SK-N-SH (cell line): Measurements from ENCODE around the gene RTN4. TPM values are rescaled to one million over a fixed set of nuclear protein-coding genes. Genes with fewer than 3 reads are reported as not detected.

Experiments
- CTCF ChIA-PET: fragments of 300-600, 350-600 bp; formaldehyde crosslinking; extraction: SDS; loops from one replicate; lab custom pipeline; 2021; lab: Yijun Ruan, JAX
- POLR2A ChIA-PET: fragments of 350-600 bp; sonication (Branson Sonifier 250); formaldehyde crosslinking; extraction: SDS; loops from one replicate; lab custom pipeline; 2020; ENCODE audit warnings: antibody characterized with exemption, inconsistent platforms; lab: Yijun Ruan, JAX
- DNase-seq: peaks from one replicate; pipeline ENCODE4 v3.0.0; 2012
- H2AFZ ChIP-seq: fragments of 200-600 bp; sonication (generic); 2 replicates; pipeline ENCODE4 v1.8.1; 2016; ENCODE audit warnings: antibody characterized with exemption, mild to moderate bottlenecking, low read depth
- H3F3A ChIP-seq: fragments of 200-600 bp; sonication (generic); replicated peaks from 2 replicates; pipeline ENCODE3; 2016; ENCODE audit warnings: antibody characterized with exemption, mild to moderate bottlenecking; ENCODE audit not compliant: insufficient read depth
- H3K27ac ChIP-seq, 2 experiments: fragments of 200-500 bp in 1 of 2; fragments of 200-600 bp in 1 of 2; sonication (Bioruptor generic) in 1 of 2; sonication (generic), shearing (Covaris generic) in 1 of 2; 2 replicates each; pipeline versions ENCODE4 v1.5.1 to v1.6.1; 2014 to 2016; ENCODE audit warnings: low read depth in 2 of 2, inconsistent platforms in 1 of 2, low read length in 1 of 2, mild to moderate bottlenecking in 1 of 2, mixed read lengths in 1 of 2
- H3K27me3 ChIP-seq: fragments of 200-600 bp; sonication (generic), shearing (Covaris generic); 2 replicates; pipeline ENCODE4 v1.6.1; 2016; ENCODE audit warnings: mixed run types; ENCODE audit not compliant: insufficient read depth
- H3K36me3 ChIP-seq, 2 experiments: fragments of 200-500 bp in 1 of 2; fragments of 200-600 bp in 1 of 2; sonication (Bioruptor generic) in 1 of 2; sonication (generic) in 1 of 2; replicated peaks in 1 of 2; 2 replicates each; pipeline versions ENCODE3 to v1.5.1; 2014 to 2016; ENCODE audit warnings: low read length in 1 of 2, mild to moderate bottlenecking in 1 of 2; ENCODE audit not compliant: insufficient read depth in 2 of 2, control insufficient read depth in 1 of 2
- H3K4me1 ChIP-seq, 2 experiments: fragments of 200-500 bp in 1 of 2; fragments of 200-600 bp in 1 of 2; sonication (Bioruptor generic) in 1 of 2; sonication (generic), shearing (Covaris generic) in 1 of 2; 2 replicates each; pipeline versions ENCODE4 v1.5.1 to v1.6.1; 2014 to 2016; ENCODE audit warnings: low read depth in 1 of 2, low read length in 1 of 2, mixed run types in 1 of 2; ENCODE audit not compliant: insufficient read depth in 2 of 2, control insufficient read depth in 1 of 2
- H3K4me2 ChIP-seq: fragments of 200-600 bp; sonication (generic), shearing (Covaris generic); 2 replicates; pipeline ENCODE4 v1.6.1; 2017; ENCODE audit warnings: mixed run types
- H3K4me3 ChIP-seq, 2 experiments: fragments of 200-500 bp in 1 of 2; fragments of 200-600 bp in 1 of 2; sonication (Bioruptor generic) in 1 of 2; sonication (generic), shearing (Covaris generic) in 1 of 2; 2 replicates each; pipeline versions ENCODE4 v1.5.1 to v1.8.1; 2014 to 2016; ENCODE audit warnings: low read depth in 2 of 2, inconsistent platforms in 1 of 2, low read length in 1 of 2, mild to moderate bottlenecking in 1 of 2, mixed read lengths in 1 of 2, moderate library complexity in 1 of 2
- H3K79me2 ChIP-seq: fragments of 200-600 bp; sonication (generic); 2 replicates; pipeline ENCODE4 v1.8.1; 2017; ENCODE audit warnings: mild to moderate bottlenecking; ENCODE audit not compliant: insufficient read depth
- H3K9ac ChIP-seq: fragments of 200-600 bp; sonication (generic); 2 replicates; pipeline ENCODE4 v1.6.1; 2017; ENCODE audit warnings: mixed run types
- H3K9me2 ChIP-seq: fragments of 200-600 bp; sonication (generic); 2 replicates; pipeline ENCODE4 v1.6.1; 2017; ENCODE audit warnings: mixed run types
- H3K9me3 ChIP-seq: fragments of 200-600 bp; sonication (generic); 2 replicates; pipeline ENCODE4 v1.6.1; 2017; ENCODE audit warnings: mixed run types, mild to moderate bottlenecking, moderate library complexity
- H4K20me1 ChIP-seq: fragments of 200-600 bp; sonication (generic); 2 replicates; pipeline ENCODE4 v1.6.1; 2017; ENCODE audit warnings: mild to moderate bottlenecking, mixed run types; ENCODE audit not compliant: insufficient read depth
- CTCF ChIP-seq: fragments of 200-600 bp; sonication (generic); IDR thresholded peaks from 2 replicates; pipeline ENCODE4 v1.6.1; 2017; ENCODE audit warnings: antibody characterized with exemption, mild to moderate bottlenecking, moderate library complexity
- ELF1 ChIP-seq: IDR thresholded peaks from 2 replicates; pipeline ENCODE4 v1.4.0; 2012
- EZH2phosphoT487 ChIP-seq: fragments of 200-600 bp; sonication (generic); IDR thresholded peaks from 2 replicates; pipeline ENCODE4 v1.6.1; 2017; ENCODE audit warnings: low read depth, mixed run types, mild to moderate bottlenecking, antibody characterized with exemption, moderate library complexity, borderline replicate concordance
- FOXJ3 ChIP-seq: sonication (generic); formaldehyde crosslinking; IDR thresholded peaks from 2 replicates; pipeline ENCODE4 v1.5.1; 2020; ENCODE audit warnings: mild to moderate bottlenecking, missing genetic modification reagents
- GABPA ChIP-seq: IDR thresholded peaks from 2 replicates; pipeline ENCODE4 v1.4.0; 2012; ENCODE audit warnings: low read depth, mild to moderate bottlenecking
- IRF3 ChIP-seq: fragments of 150-350 bp; IDR thresholded peaks from 2 replicates; pipeline ENCODE4 v1.6.1; 2016; ENCODE audit warnings: mild to moderate bottlenecking, low read depth, low read length
- MAX ChIP-seq: IDR thresholded peaks from 2 replicates; pipeline ENCODE4 v1.4.0; 2012; ENCODE audit warnings: low read depth
- MEF2A ChIP-seq: IDR thresholded peaks from 2 replicates; pipeline ENCODE4 v1.4.0; 2012; ENCODE audit warnings: low read depth, borderline replicate concordance
- MXI1 ChIP-seq: IDR thresholded peaks from 2 replicates; pipeline ENCODE4 v1.6.1; 2012; ENCODE audit warnings: mild to moderate bottlenecking, low read depth, low read length, improper control_type of control experiment
- RAD21 ChIP-seq: IDR thresholded peaks from 2 replicates; pipeline ENCODE4 v1.6.1; 2012; ENCODE audit warnings: mild to moderate bottlenecking, low read length
- RCOR1 ChIP-seq: fragments of 150-350 bp; IDR thresholded peaks from 2 replicates; pipeline ENCODE4 v1.6.1; 2017; ENCODE audit warnings: antibody characterized with exemption, low read length
- SMC3 ChIP-seq: IDR thresholded peaks from 2 replicates; pipeline ENCODE4 v1.6.1; 2012; ENCODE audit warnings: low read depth, low read length, improper control_type of control experiment
- TAF1 ChIP-seq: IDR thresholded peaks from 2 replicates; pipeline ENCODE4 v1.6.1; 2012; ENCODE audit warnings: low read depth, mild to moderate bottlenecking, low read length, moderate library complexity, borderline replicate concordance
- TCF12 ChIP-seq: IDR thresholded peaks from 2 replicates; pipeline ENCODE4 v1.4.0; 2012
- USF1 ChIP-seq: IDR thresholded peaks from 2 replicates; pipeline ENCODE4 v1.4.0; 2012; ENCODE audit warnings: low read depth, borderline replicate concordance
- USF2 ChIP-seq: fragments of 150-350 bp; IDR thresholded peaks from 2 replicates; pipeline ENCODE4 v1.6.1; 2017; ENCODE audit warnings: antibody characterized with exemption, low read length, low read depth, borderline replicate concordance
- YY1 ChIP-seq: IDR thresholded peaks from 2 replicates; pipeline ENCODE4 v1.4.0; 2012; ENCODE audit warnings: low read depth, mild to moderate bottlenecking
- ZBTB33 ChIP-seq: IDR thresholded peaks from 2 replicates; pipeline ENCODE4 v1.4.0; 2012; ENCODE audit warnings: low read depth, borderline replicate concordance
- WGBS: methylation state at CpG from one replicate; pipeline ENCODE4 v1.1.6; 2017; ENCODE audit warnings: low lambda C conversion rate; 5-methylcytosine and 5-hydroxymethylcytosine counted together
- polyA plus RNA-seq, 3 experiments: library from polyadenylated mRNA; depleted of rRNA; stranded (reverse); fragments of >200 nt; gene quantifications; 2 replicates each; pipeline ENCODE4 v1.2.3, GENCODE V29; 2012

The RTN4 gene
- polyA plus RNA-seq, 1 of the 3 experiments (the other 2 are of a cell fraction): 315 TPM

- Histone ChIP-seq H3K79me2 (no peaks in the 10 kb centered on the region), H3K9me3 (peaks cover 9% of the 10 kb centered on the region; the same call in 1 of the 2 replicates), H3K4me2 (no peak overlapping the region), H3K27me3 (no peaks in the 10 kb centered on the region), H3K4me3 (no peak overlapping the region), H4K20me1 (no peaks in the 10 kb centered on the region), H3K4me1 (no peaks in the 10 kb centered on the region), H3K27ac (no peak overlapping the region), H3K9ac (no peak overlapping the region), H3K9me2 (no peaks in the 10 kb centered on the region), H3F3A (no peaks in the 10 kb centered on the region), H3K36me3 (no peaks in the 10 kb centered on the region), H2AFZ (no peak overlapping the region)
- TF ChIP-seq EZH2phosphoT487: no peak
- TF ChIP-seq USF1: no peak
- TF ChIP-seq MXI1: no peak
- TF ChIP-seq CTCF: no peak
- no peak for TF ChIP-seq TAF1
- no peak for TF ChIP-seq SMC3
- TF ChIP-seq FOXJ3 (CRISPR knock-in tag): no peak
- TF ChIP-seq USF2: no peak
- no peak for TF ChIP-seq IRF3
- no peak for TF ChIP-seq RAD21
- no peak for TF ChIP-seq GABPA
- TF ChIP-seq YY1: no peak
- TF ChIP-seq TCF12: no peak
- no peak for TF ChIP-seq ELF1
- TF ChIP-seq ZBTB33: no peak
- TF ChIP-seq MAX: no peak
- no peak for TF ChIP-seq MEF2A
- TF ChIP-seq RCOR1: no peak
- no peak for DNase-seq
- ChIA-PET CTCF (interaction anchor here (1.2 kb wide), 1 partner anchor 83 kb away, joined by 3 read pairs; no protein-coding TSS in a partner anchor), POLR2A (no interaction called here)
- WGBS: 98% methylated on average over 3 of the region's 3 CpGs
These were observed 34.4 kb upstream of the RTN4 start for GRCh38 chr2:55084641-55085040.
